DND-41 (cell line): Measurements from ENCODE around the gene EVA1C.

Source experiments
- ATAC-seq: fragments of 200-7000 bp; cut with Tn5 transposase; 3 replicates; pipeline ENCODE4 v1.9.1; 2021; ENCODE audit warnings: low read depth; ENCODE audit not compliant: insufficient read depth
- DNase-seq: peaks from one replicate; pipeline ENCODE4 v3.0.0-alpha.2; 2020
- H2AFZ ChIP-seq: 2 replicates; pipeline ENCODE4 v1.6.0; 2012; ENCODE audit warnings: low read depth, low read length
- H3K27ac ChIP-seq: 2 replicates; pipeline ENCODE4 v1.5.1; 2012; ENCODE audit warnings: low read length, inconsistent platforms
- H3K27me3 ChIP-seq: fragments of 200-600 bp; sonication (generic); 2 replicates; pipeline ENCODE4 v1.6.0; 2012; ENCODE audit warnings: low read length, mild to moderate bottlenecking, inconsistent platforms; ENCODE audit not compliant: insufficient read depth, poor library complexity
- H3K36me3 ChIP-seq: 2 replicates; pipeline ENCODE4 v1.5.1; 2012; ENCODE audit warnings: low read length, inconsistent platforms; ENCODE audit not compliant: insufficient read depth
- H3K4me1 ChIP-seq: 2 replicates; pipeline ENCODE4 v1.5.1; 2012; ENCODE audit warnings: mild to moderate bottlenecking, low read length; ENCODE audit not compliant: insufficient read depth
- H3K4me2 ChIP-seq: 2 replicates; pipeline ENCODE4 v1.6.0; 2012; ENCODE audit warnings: mild to moderate bottlenecking, moderate library complexity, low read length, inconsistent platforms; ENCODE audit not compliant: insufficient read depth
- H3K4me3 ChIP-seq, 2 experiments: fragments of 200-600 bp in 1 of 2; shearing (Covaris generic) in 1 of 2; 2 replicates each; pipeline ENCODE4 v1.5.1; 2012 to 2016; ENCODE audit warnings: inconsistent platforms in 2 of 2, low read length in 2 of 2, mild to moderate bottlenecking in 2 of 2, low read depth in 1 of 2, moderate library complexity in 1 of 2
- H3K79me2 ChIP-seq: 2 replicates; pipeline ENCODE4 v1.6.0; 2012; ENCODE audit warnings: low read length, inconsistent platforms; ENCODE audit not compliant: insufficient read depth
- H3K9ac ChIP-seq: 2 replicates; pipeline ENCODE4 v1.6.0; 2012; ENCODE audit warnings: low read depth, mild to moderate bottlenecking, inconsistent platforms, low read length, moderate library complexity
- H3K9me3 ChIP-seq: 2 replicates; pipeline ENCODE4 v1.5.1; 2012; ENCODE audit warnings: low read length, moderate library complexity, mild to moderate bottlenecking, inconsistent platforms; ENCODE audit not compliant: insufficient read depth, severe bottlenecking
- H4K20me1 ChIP-seq: 2 replicates; pipeline ENCODE4 v1.6.0; 2012; ENCODE audit warnings: low read length; ENCODE audit not compliant: insufficient read depth
- EZH2 ChIP-seq: IDR thresholded peaks from 3 replicates; pipeline ENCODE4 v1.6.1; 2012; ENCODE audit warnings: borderline replicate concordance, low read depth, mild to moderate bottlenecking, moderate library complexity, low read length, inconsistent platforms; ENCODE audit not compliant: severe bottlenecking
- TF ChIP-seq, protein P1 (sequence below): IDR thresholded peaks from 2 replicates; pipeline ENCODE4 v1.5.1; 2012; ENCODE audit warnings: borderline replicate concordance, low read length, moderate library complexity, mild to moderate bottlenecking; ENCODE audit not compliant: poor library complexity, severe bottlenecking; ENCODE audit errors: extremely low read depth

Gene EVA1C

DNA sequence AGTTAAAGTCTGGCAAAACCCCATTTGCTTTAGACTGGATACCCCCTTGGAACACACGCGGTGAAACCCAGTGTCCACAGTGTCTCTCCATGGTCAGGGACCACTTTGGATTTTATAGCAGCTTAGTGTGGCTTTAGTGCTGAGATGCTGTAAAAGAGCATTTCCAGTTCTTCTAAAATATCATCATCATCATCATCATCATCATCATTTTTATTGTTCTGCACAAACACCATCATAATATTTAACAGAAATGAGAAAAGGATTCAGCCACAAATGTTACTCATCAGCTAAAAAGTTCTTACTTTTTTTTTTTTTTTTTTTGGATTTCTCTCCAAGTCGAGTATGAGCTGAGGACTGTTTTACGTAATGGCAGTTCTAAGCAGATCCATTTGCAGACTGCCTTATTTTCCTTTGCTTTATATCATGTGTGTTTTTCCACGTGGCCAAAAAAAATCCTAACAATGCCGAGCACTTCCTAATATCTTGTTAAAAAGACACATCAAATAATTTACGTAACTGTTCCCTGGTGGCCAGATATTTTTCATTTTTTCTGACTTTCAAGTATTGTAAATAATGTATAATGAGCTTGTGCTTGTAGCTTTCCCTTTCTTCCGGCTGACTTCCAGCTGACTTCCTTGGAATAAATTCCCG, 62.8 kb downstream of the EVA1C start:
- H2AFZ ChIP-seq: no peak overlapping the region
- H3K27ac ChIP-seq: no peak overlapping the region
- TF ChIP-seq, protein P1, sequence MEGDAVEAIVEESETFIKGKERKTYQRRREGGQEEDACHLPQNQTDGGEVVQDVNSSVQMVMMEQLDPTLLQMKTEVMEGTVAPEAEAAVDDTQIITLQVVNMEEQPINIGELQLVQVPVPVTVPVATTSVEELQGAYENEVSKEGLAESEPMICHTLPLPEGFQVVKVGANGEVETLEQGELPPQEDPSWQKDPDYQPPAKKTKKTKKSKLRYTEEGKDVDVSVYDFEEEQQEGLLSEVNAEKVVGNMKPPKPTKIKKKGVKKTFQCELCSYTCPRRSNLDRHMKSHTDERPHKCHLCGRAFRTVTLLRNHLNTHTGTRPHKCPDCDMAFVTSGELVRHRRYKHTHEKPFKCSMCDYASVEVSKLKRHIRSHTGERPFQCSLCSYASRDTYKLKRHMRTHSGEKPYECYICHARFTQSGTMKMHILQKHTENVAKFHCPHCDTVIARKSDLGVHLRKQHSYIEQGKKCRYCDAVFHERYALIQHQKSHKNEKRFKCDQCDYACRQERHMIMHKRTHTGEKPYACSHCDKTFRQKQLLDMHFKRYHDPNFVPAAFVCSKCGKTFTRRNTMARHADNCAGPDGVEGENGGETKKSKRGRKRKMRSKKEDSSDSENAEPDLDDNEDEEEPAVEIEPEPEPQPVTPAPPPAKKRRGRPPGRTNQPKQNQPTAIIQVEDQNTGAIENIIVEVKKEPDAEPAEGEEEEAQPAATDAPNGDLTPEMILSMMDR: no peak
- TF ChIP-seq EZH2: no peak
- H3K4me2 ChIP-seq: no peak overlapping the region
- H3K4me1 ChIP-seq: no peaks in the 10 kb centered on the region
- no peak overlapping the region for H3K4me3 ChIP-seq
- ATAC-seq: no peak
- no peak for DNase-seq
- no peaks in the 10 kb centered on the region for H4K20me1 ChIP-seq
- H3K9me3 ChIP-seq: no peaks in the 10 kb centered on the region
- H3K27me3 ChIP-seq: no peaks in the 10 kb centered on the region
- no peaks in the 10 kb centered on the region for H3K79me2 ChIP-seq
- no peaks in the 10 kb centered on the region for H3K36me3 ChIP-seq
- H3K9ac ChIP-seq: no peak overlapping the region

DNA sequence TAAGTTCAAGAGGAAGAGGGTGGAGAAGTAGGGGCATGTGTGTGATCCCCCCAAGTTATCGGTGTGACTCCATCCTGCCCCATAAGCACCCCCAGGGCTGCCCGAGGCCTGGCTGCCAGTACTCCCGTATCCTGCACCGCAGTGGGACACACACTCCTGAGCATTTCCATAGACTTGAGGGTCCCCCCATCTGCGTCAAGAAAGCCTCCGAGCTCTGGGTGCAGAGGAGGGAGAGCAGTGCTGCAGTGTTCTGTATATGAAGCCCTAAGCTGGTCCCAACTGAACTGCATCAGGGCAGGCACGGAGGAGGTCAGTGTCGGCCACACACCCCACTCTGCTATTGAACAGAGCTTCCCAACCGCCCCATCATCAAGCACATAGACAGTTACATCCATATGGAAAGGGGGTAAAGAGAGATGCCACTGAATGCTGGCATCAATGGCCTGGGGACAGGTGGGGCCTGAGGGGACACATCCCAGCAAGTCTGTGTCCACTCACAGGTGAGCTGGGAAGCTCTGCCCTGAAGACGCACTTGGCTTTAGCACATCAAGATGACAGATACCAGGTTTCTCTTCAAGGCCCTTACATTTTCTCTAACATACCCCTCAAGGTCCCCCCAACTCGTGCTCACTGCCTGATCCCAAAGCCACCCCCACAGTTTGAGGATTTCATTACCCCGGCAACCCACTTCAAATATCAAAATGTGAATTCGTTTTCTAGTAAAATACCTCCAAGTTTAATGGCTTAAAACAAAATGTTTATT, 64.3 kb downstream of the EVA1C start:
- H3K36me3 ChIP-seq: no peaks in the 10 kb centered on the region
- no peak overlapping the region for H2AFZ ChIP-seq
- H4K20me1 ChIP-seq: no peaks in the 10 kb centered on the region
- no peaks in the 10 kb centered on the region for H3K4me1 ChIP-seq
- no peak overlapping the region for H3K9ac ChIP-seq
- H3K4me3 ChIP-seq: no peak overlapping the region
- no peak overlapping the region for H3K27ac ChIP-seq
- TF ChIP-seq, protein P1: no peak
- TF ChIP-seq EZH2: no peak
- DNase-seq (no peak), ATAC-seq (no peak)
- H3K27me3 ChIP-seq: no peaks in the 10 kb centered on the region
- H3K4me2 ChIP-seq: no peak overlapping the region
- H3K9me3 ChIP-seq: no peaks in the 10 kb centered on the region
- H3K79me2 ChIP-seq: no peaks in the 10 kb centered on the region

DNA sequence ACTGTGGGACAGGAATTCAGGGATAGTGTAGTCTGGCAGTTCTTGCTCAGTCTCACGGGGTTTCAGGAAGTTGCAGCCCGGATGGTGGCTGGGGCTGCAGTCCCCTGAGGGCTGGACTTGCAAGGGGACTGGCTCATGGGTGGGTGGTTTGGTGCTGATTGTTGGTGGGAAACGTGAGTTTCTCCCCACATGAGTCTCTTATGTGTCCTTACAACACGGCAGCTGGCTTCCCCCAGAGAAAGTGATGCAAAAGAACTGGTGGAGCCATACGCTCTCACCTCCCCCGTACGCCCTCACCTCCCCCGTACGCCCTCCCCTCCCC, 64.9 kb downstream of the EVA1C start:
- Histone ChIP-seq H3K4me2 (no peak overlapping the region), H3K9me3 (no peaks in the 10 kb centered on the region), H3K79me2 (no peaks in the 10 kb centered on the region), H3K36me3 (no peaks in the 10 kb centered on the region), H3K4me3 (no peak overlapping the region), H3K27ac (no peak overlapping the region), H3K9ac (no peak overlapping the region), H2AFZ (no peak overlapping the region), H3K27me3 (no peaks in the 10 kb centered on the region), H4K20me1 (no peaks in the 10 kb centered on the region), H3K4me1 (no peaks in the 10 kb centered on the region)
- DNase-seq (no peak), ATAC-seq (no peak)
- no peak for TF ChIP-seq EZH2
- TF ChIP-seq, protein P1: no peak
